Smooth muscle cell of the brain vasculature (primary cell): ENCODE results near the gene ABHD16B.

Source experiments
- DNase-seq: peaks from one replicate; pipeline ENCODE4 v3.0.0-alpha.2; 2012; ENCODE audit warnings: low read depth, low spot score

Gene ABHD16B

DNA sequence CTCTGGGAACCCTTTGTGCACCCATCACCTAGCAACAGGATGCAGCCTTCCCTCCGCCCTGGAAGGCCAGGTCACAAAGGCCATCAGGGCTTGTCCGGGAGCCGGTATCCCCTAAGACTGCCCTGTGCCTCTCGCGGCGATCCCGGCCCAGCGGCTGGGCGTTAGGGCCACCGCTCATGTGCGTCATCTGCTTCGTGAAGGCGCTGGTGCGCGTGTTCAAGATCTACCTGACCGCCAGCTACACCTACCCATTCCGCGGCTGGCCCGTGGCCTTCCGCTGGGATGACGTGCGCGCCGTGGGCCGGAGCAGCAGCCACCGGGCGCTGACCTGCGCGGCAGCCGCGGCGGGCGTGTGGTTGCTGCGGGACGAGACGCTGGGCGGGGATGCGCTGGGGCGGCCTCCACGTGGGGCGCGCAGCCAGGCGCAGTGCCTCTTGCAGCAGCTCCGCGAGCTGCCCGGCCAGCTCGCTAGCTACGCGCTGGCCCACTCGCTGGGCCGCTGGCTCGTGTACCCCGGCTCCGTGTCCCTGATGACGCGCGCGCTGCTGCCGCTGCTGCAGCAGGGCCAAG is at the start of gene ABHD16B:
Gene ABHD16B, plus strand, starts transcription at position 134 of the 570 bp plus-strand sequence. Its CDS starts 43 bp downstream, at position 177.
- DNase-seq, result no peak

DNA sequence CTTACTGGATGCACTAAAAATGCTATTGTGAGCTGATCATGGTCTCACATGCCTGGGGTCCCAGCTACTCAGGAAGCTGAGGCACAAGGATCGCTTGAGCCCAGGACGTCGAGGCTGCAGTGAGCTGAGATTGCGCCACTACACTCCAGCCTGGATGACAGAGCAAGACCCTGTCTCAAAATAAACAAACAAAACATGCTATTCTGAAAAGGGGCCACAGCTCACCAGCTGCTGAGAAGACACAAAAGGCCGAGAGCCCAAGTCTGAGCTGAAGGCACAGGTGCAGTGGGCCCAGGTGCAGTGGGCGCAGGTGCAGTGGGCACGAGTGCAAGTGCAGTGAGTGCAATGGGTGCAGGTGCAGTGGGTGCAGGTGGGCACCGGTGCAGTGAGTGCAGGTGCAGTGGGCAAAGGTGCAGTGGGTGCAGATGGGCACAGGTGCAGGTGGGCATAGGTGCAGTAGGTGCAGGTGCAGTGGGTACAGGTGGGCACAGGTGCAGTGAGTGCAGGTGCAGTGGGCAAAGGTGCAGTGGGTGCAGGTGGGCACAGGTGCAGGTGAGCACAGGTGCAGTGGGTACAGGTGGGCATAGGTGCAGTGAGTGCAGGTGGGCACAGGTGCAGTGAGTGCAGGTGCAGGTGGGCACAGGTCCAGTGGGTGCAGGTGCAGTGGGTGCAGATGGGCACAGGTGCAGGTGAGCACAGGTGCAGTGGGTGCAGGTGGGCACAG is 46.2 kb upstream of the ABHD16B start:
- DNase-seq, result no peak

DNA sequence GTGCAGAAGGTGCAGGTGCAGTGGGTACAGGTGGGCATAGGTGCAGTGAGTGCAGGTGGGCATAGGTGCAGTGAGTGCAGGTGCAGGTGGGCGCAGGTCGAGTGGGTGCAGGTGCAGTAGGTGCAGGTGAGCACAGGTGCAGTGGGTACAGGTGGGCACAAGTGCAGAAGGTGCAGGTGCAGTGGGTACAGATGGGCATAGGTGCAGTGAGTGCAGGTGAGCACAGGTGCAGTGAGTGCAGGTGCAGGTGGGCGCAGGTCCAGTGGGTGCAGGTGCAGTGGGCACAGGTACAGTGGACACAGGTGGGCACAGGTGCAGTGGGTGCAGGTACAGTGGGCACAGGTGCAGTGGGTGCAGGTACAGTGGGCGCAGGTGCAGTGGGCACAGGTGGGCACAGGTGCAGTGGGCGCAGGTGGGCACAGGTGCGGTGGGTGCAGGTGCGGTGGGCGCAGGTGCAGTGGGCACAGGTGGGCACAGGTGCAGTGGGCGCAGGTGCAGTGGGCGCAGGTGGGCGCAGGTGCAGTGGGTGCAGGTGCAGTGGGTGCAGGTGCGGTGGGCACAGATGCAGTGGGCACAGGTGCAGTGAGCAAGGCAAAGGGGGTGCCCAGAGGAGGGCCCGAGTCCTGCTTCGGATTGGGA is 45.6 kb upstream of the ABHD16B start:
- no peak for DNase-seq

DNA sequence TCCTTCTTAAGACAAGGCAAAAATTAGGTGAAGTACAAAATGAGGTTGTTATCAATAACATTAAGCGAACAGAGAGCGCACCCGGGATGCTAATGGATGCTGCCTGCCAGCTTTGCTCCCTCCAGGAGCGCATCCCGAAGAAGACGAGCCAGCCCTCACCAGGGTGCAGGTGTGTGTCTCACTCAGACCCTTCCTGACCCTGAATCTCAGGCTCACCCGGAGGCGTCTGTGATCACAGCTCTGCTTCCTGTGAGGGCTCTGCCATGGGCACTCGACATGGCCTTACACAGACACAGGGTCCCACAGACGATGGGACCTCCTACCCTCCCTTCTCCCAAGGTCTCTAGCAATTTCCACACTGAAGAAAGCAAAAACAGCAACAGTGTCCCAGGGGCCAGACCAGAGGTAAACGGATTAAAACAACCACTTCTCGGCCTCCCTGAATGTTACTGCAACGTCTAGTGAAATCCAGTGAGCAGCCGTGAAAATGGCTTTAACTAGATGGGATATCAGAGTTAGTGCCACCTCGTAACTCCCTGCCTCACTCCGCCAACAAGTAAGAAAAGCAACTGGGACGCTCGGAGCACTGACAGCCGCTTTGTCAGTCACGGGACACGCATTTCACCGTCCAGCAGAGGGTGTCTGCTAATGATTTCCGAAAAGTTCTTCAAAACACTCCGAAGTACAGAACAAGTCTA is 41.9 kb upstream of the ABHD16B start:
- DNase-seq, result no peak

DNA sequence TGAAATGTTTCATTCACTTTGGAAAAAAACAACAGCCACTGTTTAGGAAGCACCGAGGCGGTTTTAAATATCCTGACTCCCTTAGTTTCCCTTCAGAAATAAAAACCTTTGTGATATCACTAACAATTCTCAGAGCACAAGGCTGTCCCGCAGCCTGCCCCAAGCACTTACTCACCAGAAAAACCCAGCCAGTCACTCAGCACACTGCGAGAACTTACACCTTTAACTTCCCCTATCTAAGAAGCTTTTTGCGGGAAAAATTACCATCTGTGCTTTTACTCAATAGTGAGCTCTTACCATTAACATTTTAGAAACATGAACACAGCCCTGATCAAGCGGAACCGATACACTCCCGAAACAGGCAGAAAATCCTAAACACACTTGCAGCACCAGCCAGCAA is 39.5 kb upstream of the ABHD16B start:
- no peak for DNase-seq

DNA sequence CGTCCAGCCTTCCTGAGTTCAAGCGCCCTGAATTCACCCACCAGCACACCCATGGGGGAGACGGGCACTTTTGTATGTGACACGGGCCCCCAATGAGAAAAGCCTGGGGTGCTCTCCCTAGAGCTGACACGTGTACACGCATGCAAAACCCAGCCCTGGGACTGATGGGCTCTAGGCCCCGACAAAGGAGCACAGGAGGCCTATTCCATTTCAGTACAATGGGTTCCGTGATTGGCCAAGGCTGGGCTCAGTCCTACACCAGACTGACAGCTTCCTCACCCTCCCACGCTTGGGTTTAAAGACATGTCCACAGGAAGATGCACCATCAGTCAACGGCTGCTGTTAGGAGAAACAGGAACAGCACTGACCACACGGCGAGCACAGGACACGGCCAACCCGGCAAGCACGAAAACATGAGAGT is 39.0 kb upstream of the ABHD16B start:
- no peak for DNase-seq

DNA sequence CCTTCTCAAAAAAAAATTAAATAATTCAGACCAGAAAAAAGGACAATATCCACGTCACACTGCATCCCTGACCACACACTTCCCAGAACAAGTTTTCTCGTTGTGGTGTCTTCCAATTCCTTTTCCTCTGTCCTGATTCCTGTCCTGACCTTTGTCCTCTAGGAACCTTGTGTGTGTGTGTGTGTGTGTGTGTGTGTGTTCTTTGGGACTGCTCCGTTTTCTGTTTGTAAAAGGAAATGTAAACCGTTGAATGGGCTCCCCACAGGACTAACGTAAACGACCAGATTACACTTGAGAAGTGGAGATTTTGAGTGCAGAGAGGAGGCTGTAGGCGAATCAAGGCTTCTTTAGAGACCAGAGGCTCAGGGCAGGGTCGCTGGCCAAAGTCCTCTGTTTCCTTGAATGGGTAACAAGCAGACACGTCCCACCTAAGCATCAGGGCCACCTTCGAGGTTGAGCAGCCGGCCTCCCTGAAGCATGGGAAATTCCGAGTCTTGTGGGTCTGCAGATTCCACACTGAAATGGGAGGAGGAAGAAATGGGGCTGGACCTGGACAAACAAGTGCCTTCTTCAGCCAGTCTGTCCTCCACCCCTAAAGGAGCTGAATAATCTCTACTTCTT is 37.5 kb upstream of the ABHD16B start:
- DNase-seq, result no peak

DNA sequence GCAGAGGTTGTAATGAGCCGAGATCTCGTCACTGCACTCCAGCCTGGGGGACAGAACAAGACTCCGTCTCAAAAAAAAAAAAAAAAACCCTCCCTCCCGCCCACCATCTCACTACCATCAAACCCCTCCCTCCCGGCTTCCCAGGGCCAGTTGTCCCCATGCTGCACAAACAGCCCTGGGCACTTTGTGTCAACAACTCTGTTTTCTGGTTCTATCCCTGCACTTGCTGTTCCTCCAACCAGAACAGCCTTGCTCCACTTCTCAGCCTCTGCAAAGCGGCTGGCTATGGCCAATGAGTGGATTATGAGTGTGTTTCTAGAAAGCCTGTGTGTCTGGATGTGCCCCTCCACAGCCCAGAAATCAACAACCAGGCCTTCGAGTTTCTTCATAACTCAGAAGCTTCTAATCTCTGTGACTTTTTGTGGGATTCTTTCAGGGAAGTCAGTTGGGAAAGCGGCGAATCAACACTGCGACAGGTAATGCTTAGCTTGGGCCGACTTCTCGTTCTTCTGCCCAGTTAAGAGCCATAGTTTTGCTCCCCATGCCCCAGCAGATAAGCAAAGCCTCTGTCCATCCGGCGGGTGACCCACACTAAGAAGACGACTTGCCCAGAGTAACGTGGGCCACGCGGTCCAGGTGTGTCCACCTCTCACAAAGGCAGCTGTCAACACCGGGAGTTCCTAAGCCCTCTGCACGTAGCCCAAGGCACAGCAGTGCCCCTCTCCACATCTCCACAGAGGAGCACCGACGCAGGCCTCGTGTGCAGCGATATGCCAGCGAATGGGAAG is 35.8 kb upstream of the ABHD16B start:
- no peak for DNase-seq

DNA sequence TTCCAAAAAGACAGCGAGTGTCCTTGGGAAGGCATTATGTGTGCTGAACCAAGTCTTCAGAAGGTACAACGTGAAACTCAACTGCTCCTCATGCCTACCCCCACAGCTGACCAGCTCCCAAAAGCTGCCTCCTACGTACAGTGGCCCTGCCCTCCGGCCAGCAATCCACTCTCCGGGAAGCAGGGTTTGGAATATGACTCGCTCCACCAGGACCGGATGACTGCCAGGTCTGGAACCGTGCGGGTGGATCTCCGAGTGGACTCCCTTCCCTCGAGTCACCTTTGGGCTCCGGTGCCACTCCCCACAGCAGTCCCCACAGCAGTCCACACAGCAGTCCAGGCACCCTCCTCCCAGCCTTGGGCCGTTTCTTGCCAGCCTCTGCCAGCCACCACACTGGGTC is 34.5 kb upstream of the ABHD16B start:
- DNase-seq, result no peak

DNA sequence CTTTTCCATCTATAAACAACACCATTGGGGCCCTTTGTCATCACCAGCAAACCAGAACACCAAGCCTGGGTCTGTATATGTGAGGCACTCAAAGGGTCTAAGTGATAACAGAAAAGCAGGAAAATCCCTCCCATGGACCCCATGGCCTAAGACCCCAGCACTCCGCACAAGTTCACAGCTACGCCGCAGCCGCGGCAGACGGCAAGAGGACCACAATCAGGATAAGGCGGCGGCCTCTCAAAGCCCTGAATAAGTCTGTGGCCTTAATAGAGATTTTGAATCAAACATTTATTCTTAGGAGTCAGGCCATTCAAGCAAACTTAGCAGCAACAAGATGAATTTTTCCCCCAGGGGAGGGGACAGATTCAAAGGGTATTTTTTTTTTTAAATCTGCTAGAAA is 33.2 kb upstream of the ABHD16B start:
- DNase-seq, result no peak

DNA sequence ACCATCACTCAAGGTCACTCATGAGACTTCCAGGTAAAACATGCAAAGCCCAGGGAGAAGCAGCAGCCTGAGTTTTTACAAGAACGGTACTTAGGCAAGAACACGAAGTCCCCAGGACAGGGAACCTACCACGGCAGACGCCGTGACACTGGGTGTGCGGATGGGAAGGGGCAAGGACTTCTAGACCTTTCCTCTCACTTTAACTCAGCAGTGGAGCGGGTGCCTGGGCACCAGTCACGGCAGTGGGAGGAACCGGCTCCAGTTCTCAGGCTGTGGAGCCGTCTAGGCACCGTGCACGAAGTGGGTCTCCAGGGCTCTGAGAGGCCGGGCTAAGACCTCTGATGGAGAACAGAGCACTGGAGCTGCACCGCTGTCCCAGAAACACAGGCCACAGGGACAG is 32.8 kb upstream of the ABHD16B start:
- no peak for DNase-seq

DNA sequence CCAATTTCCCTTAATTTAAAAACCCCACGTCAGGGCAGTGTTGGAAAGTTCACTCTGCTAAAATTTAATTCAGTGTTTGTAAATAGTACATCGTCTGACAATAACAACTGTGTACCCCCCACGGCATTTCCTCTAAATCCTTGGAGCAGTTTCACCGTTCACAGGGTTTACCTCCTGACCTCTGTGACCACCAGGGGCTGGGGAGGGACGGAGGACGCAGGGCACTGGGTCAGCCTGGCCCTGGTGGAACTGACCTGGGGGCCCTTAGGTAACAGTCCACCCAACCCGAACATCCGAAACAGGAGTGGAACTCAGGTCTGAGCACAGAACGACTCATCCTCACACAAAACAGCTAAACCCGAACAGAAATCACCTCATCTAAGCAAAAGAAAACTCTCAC is 32.3 kb upstream of the ABHD16B start:
- DNase-seq, result no peak

DNA sequence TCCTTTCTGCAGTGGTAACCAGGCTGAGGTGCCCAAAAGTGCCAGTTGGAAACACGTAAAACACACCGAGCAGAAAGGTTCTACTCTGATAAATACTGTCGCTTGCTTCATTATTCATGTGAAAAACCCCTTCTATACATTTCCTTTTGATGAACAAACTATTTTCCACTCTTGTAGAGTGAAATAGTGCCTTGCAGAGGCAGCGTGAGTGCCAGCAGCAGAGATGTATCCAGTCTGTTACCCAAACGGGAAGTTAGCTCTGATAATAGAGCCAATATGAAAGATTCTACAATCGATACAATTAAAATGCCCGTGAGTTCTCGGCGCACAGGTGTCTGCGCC is 31.7 kb upstream of the ABHD16B start:
- no peak for DNase-seq

DNA sequence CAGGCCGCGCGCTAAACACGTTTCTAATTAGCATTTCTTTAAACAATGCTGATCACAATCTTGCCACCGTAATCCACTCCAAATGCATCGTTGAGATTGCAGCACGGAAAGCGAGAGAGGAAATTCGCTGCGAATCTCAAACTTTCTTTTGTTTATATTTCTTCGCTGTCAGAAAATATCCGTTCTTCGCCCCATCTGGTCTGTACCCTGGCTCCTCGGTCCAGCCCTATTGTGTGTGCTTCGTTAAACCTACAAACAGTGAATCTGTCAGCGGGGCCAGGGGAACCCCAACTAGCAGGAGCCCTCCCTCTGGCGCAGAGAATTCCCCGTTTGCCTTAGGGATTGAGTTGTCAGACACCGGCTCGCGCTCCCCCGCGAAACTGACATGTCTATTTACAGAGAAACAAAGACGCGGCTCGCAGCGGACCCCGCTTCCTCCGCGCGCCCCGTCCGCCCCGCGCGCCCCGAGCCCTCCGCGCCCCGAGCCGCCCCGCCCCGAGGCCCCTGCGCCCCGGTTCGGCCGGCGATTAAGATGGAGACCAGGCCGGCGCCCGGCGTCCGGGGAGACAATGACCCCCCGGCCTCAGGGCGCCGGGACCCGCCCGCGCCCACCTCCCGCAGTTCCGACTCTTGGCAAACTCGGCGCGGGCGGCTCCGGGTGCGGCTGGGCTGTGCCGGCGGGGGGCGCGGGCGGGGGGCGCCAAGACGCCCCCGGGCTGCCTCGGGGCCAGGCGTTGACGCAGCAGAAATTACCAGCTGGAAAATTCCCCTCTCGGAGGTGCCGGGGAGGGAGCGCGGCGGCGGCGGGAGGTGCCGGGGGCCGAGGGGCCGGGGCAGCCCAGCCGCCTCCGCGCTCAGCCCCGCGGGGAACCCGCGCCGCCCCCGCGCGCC is 31.1 kb upstream of the ABHD16B start:
- no peak for DNase-seq

DNA sequence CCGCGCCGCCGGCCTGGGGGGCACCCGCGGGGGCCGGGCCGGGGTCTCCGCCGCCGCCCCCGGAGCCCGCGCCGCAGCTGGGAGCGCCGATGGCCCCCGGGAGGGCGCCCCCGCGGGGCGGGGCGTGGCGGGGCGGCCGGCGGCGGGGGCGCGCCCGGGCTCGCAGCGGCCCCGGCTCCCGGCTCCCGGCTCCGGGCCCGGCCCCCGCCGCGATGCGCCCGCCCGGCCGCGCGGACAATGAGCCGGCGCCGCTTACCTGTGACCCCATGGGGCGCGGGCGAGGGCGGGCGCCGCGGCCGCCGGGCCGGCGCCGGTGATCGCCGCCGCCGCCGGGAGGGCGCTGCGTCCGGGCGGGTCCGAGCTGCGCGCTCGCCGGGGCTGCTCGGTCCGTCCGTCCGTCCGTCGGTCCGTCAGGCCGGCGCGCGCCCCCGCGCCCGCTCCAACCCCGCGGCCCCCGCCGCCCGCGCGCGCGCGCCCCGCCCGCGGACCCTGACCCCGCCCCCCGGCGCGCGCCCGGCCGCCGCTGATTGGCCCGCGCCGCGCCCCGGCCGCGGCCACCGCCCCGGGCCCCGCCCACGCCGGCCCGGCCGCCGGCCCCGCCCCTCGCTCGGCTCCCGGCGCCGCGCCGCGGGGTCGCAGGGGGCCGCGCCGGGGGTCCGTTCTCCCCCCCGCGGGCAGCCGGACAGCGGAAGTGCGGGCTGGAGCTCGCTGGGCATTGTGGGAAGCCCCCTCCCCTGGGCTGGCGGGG is 30.3 kb upstream of the ABHD16B start, which contains the start of gene ZBTB46:
Gene ZBTB46, minus strand, starts transcription at position 424 of the 748 bp plus-strand sequence. CDS start 40,507 bp downstream, outside the sequence.
- DNase-seq, result no peak

DNA sequence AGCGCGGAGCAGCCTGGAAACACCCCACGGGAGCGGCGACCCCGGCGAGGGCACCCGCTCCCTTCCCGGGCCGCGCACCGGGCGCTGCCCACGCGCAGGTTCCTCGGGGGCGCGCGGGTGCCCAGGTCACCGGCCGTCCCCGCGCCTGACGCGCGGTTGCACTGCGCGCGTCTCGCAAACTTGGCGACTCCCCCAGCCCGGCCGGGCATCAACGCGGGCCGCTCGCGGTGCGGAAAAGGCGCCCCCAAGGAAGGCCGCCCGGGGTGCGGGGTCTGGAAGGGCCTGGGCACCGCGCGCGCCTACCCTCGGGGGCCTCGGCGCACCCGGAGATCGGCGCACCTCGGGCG is 29.7 kb upstream of the ABHD16B start:
- DNase-seq, result no peak

DNA sequence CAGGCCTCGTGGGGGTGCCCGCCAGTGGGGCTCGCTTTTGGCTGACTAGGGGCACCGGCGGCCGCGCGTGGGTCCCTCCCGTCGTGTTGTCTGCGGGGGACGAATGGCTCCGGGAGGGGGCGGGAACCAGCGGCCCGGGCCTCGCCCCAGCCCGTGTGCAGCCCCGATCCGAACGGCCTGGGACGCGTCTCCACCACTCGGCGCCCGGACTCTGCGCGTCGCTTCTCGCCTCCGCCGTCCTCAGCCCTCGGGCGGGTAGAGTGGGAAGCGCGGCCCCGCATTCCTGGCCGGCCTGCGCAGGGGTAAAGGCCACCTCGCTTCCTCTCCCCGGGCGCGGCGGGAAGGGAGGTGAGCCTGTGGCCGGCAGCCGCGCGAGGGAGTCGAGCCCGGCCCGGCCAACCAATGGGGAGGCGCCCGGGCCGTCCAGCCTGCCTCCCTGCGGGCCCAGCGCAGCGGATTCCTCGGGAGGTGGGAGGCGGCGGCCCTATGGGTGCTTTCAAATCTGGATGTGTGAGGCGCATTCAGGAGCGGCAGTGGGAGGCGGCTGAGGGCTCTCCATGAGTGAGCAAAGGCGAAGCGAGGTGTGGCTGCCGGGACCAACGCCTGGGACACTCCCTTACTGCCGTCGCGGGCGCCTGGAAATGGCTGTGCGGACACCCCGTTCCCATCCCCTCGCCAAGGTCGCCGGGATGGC is 29.2 kb upstream of the ABHD16B start:
- DNase-seq, result no peak

DNA sequence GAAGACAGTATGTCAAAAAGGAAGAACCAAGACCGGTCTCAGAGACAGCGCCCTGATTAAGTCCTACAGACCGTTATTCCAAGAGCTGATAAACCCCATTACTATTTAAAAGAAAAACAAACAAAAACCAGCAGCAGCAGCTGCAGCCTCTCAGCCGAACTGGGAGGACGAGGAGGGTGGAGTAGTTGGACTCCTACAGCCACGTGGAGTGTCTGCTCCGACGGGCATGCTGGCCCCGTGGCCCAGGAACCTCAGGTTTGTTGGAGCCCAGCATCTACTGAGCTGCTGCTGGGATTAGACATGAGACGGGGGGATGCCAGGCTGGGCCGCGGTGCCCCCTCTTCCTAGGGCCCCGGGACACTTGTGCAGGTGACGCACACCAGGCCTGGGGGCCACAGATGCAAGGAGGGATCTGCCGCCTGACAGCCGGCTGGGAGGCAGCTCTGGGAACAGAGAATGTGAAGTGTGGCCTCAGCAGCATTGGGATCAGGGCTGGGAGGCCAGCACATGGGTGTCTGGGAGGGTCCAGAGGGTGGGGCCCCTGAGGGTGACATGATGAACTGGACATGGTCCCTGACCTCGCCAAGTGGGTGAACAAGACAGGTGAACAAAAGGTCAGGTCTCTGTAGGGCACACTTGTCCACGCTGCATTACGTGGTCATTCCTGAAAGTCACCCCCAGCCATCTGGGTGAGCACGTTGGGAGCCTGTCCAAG is 27.4 kb upstream of the ABHD16B start:
- DNase-seq, result no peak
